NCI-H187 treated with DMSO at 0.1 percent for 48 hours (cell line): ENCODE results near the gene SAP25.

Experiments used
- DNase-seq: peaks from one replicate; lab custom pipeline; 2025; lab: John Stamatoyannopoulos, UW

SAP25 gene

GRCh38 chr7:100573691-100574361, at the start of gene SAP25:
Gene SAP25, minus strand, starts transcription at chr7:100573900. Its CDS starts 158 bp downstream, at chr7:100573742.
- DNase-seq = no peak

- DNase-seq = no peak
Measured at GRCh38 chr7:100621554-100621953, 47.9 kb upstream of the SAP25 start.

GRCh38 chr7:100620804-100621203, 47.1 kb upstream of the SAP25 start:
- DNase-seq = no peak

- no peak for DNase-seq
Measured at GRCh38 chr7:100620239-100620638, 46.5 kb upstream of the SAP25 start.

- no peak for DNase-seq
Measured at GRCh38 chr7:100614308-100614861, 40.7 kb upstream of the SAP25 start.

- DNase-seq = no peak
Measured at GRCh38 chr7:100613412-100614175, 39.9 kb upstream of the SAP25 start.

GRCh38 chr7:100612730-100613390, 39.2 kb upstream of the SAP25 start:
- no peak for DNase-seq

- DNase-seq = peak; percentile 99
Measured at GRCh38 chr7:100611983-100612729, 38.5 kb upstream of the SAP25 start, which contains the start of gene MOSPD3. Gene MOSPD3, plus strand, starts transcription at chr7:100612540. Its CDS starts 252 bp downstream, at chr7:100612792.

GRCh38 chr7:100609958-100610357, 36.3 kb upstream of the SAP25 start:
- DNase-seq = no peak

GRCh38 chr7:100607111-100607510, 33.4 kb upstream of the SAP25 start:
- no peak for DNase-seq

GRCh38 chr7:100606313-100606712, 32.6 kb upstream of the SAP25 start:
- no peak for DNase-seq

GRCh38 chr7:100604976-100605911, 31.5 kb upstream of the SAP25 start:
- no peak for DNase-seq

GRCh38 chr7:100604028-100604975, 30.6 kb upstream of the SAP25 start:
- no peak for DNase-seq

- DNase-seq = no peak
Measured at GRCh38 chr7:100603726-100604027, 30.0 kb upstream of the SAP25 start.

GRCh38 chr7:100602889-100603725, 29.4 kb upstream of the SAP25 start:
- DNase-seq = no peak

GRCh38 chr7:100600730-100601038, 27.0 kb upstream of the SAP25 start:
- DNase-seq = no peak

- DNase-seq = no peak
Measured at GRCh38 chr7:100599911-100600729, 26.4 kb upstream of the SAP25 start.

- DNase-seq = no peak
Measured at GRCh38 chr7:100598425-100598824, 24.7 kb upstream of the SAP25 start.
